Upper lobe of left lung (tissue), 4 donors: ENCODE results near the gene ATXN7L1.

Source experiments
- EP300 ChIP-seq, 4 donors: sonication (generic); formaldehyde crosslinking; IDR thresholded peaks; one replicate each; pipeline ENCODE4 v1.5.1; 2017; ENCODE audit warnings: antibody characterized with exemption in 4 of 4, control low read depth in 2 of 4
- POLR2A ChIP-seq, 4 donors: fragments of 450-650 bp; IDR thresholded peaks; one replicate each; pipeline ENCODE4 v1.5.1; 2016 to 2017; ENCODE audit warnings: antibody characterized with exemption in 4 of 4, mild to moderate bottlenecking in 2 of 4
- POLR2AphosphoS5 ChIP-seq, 2 donors: sonication (generic); formaldehyde crosslinking; IDR thresholded peaks; one replicate each; pipeline ENCODE4 v1.5.1; 2017; ENCODE audit warnings: antibody characterized with exemption in 2 of 2
- TF ChIP-seq, protein P1 (sequence below), 6 experiments: fragments of 450-650 bp in 4 of 6; fragments of 200-600 bp in 2 of 6; sonication (generic) in 2 of 6; IDR thresholded peaks; one replicate each; pipeline ENCODE4 v1.5.1; 2016 to 2019; ENCODE audit warnings: antibody characterized with exemption in 6 of 6

GRCh38 chr7:105644937-105645336, 231.5 kb downstream of the ATXN7L1 start:
- TF ChIP-seq, protein P1, sequence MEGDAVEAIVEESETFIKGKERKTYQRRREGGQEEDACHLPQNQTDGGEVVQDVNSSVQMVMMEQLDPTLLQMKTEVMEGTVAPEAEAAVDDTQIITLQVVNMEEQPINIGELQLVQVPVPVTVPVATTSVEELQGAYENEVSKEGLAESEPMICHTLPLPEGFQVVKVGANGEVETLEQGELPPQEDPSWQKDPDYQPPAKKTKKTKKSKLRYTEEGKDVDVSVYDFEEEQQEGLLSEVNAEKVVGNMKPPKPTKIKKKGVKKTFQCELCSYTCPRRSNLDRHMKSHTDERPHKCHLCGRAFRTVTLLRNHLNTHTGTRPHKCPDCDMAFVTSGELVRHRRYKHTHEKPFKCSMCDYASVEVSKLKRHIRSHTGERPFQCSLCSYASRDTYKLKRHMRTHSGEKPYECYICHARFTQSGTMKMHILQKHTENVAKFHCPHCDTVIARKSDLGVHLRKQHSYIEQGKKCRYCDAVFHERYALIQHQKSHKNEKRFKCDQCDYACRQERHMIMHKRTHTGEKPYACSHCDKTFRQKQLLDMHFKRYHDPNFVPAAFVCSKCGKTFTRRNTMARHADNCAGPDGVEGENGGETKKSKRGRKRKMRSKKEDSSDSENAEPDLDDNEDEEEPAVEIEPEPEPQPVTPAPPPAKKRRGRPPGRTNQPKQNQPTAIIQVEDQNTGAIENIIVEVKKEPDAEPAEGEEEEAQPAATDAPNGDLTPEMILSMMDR (IDR thresholded peaks at IDR 0.05) = no peak
- TF ChIP-seq POLR2AphosphoS5 (IDR thresholded peaks at IDR 0.05) (no peak), POLR2A (IDR thresholded peaks at IDR 0.05) (no peak), EP300 (IDR thresholded peaks at IDR 0.05) (no peak)
